Fibroblast of lung (primary cell): ENCODE data around the gene TGFB2. TPM values are rescaled to one million over a fixed set of nuclear protein-coding genes. Genes with fewer than 3 reads are reported as not detected.

Experiments used
- DNase-seq, 2 donors: peaks; one replicate each; pipeline versions ENCODE4 v3.0.0 to v3.0.0-alpha.2; 2010; ENCODE audit warnings: low read depth in 2 of 2
- H2AFZ ChIP-seq: 2 replicates; pipeline ENCODE4 v1.5.1; 2012; ENCODE audit warnings: low read length, control low read depth, inconsistent platforms
- H3K27ac ChIP-seq: 2 replicates; pipeline ENCODE4 v1.5.1; 2011; ENCODE audit warnings: low read length, control low read depth; ENCODE audit not compliant: insufficient read depth
- H3K27me3 ChIP-seq: 2 replicates; pipeline ENCODE4 v1.5.1; 2011; ENCODE audit warnings: mild to moderate bottlenecking, low read length; ENCODE audit not compliant: control insufficient read depth, insufficient read depth
- H3K36me3 ChIP-seq: 2 replicates; pipeline ENCODE4 v1.5.1; 2011; ENCODE audit warnings: low read length; ENCODE audit not compliant: control insufficient read depth, insufficient read depth
- H3K4me1 ChIP-seq: 2 replicates; pipeline ENCODE4 v1.5.1; 2011; ENCODE audit warnings: low read length; ENCODE audit not compliant: control insufficient read depth, insufficient read depth; ENCODE audit errors: extremely low read depth
- H3K4me2 ChIP-seq: 2 replicates; pipeline ENCODE4 v1.5.1; 2011; ENCODE audit warnings: low read length, control low read depth; ENCODE audit not compliant: insufficient read depth; ENCODE audit errors: extremely low read depth
- H3K4me3 ChIP-seq, 4 experiments: fragments of 200-600 bp in 1 of 4; sonication (generic) in 1 of 4; replicated peaks in 1 of 4; 2 replicates each; pipeline ENCODE4 v1.5.1; 2011 to 2016; ENCODE audit warnings: low read length in 4 of 4, low read depth in 3 of 4, mild to moderate bottlenecking in 3 of 4, control low read depth in 2 of 4, inconsistent platforms in 1 of 4, mixed read lengths in 1 of 4; ENCODE audit not compliant: insufficient read depth in 1 of 4; ENCODE audit errors: control extremely low read depth in 1 of 4
- H3K79me2 ChIP-seq: 2 replicates; pipeline ENCODE4 v1.5.1; 2012; ENCODE audit warnings: mild to moderate bottlenecking, low read length, inconsistent platforms; ENCODE audit not compliant: control insufficient read depth, insufficient read depth
- H3K9ac ChIP-seq: 2 replicates; pipeline ENCODE4 v1.5.1; 2011; ENCODE audit warnings: mild to moderate bottlenecking, low read length, control low read depth; ENCODE audit not compliant: insufficient read depth
- H3K9me3 ChIP-seq: 2 replicates; pipeline ENCODE4 v1.5.1; 2012; ENCODE audit warnings: low read depth, low read length; ENCODE audit not compliant: control insufficient read depth, insufficient read depth
- H4K20me1 ChIP-seq: 2 replicates; pipeline ENCODE4 v1.5.1; 2011; ENCODE audit warnings: low read length; ENCODE audit not compliant: control insufficient read depth, insufficient read depth; ENCODE audit errors: extremely low read depth
- CTCF ChIP-seq, 2 donors: IDR thresholded peaks in 1 of 2; conservative IDR thresholded peaks in 1 of 2; 1 replicate in 1 of 2; 2 replicates in 1 of 2; pipeline ENCODE4 v1.5.1; 2011 to 2012; ENCODE audit warnings: low read length in 2 of 2, control low read depth in 1 of 2, inconsistent platforms in 1 of 2, low read depth in 1 of 2, mild to moderate bottlenecking in 1 of 2
- EZH2 ChIP-seq: IDR thresholded peaks from 2 replicates; pipeline ENCODE4 v1.5.1; 2012; ENCODE audit warnings: low read length, control low read depth, mild to moderate bottlenecking; ENCODE audit errors: missing control alignments
- polyA plus RNA-seq, 2 donors: library from polyadenylated mRNA; depleted of rRNA in 1 of 2; stranded (reverse) in 1 of 2; unstranded in 1 of 2; fragments of >200 nt; gene quantifications; 2 replicates each; pipeline ENCODE4 v1.2.1, GENCODE V29; 2011 to 2012; ENCODE audit warnings: missing spikeins in 1 of 2
- total RNA-seq: library from RNA; depleted of rRNA; stranded (reverse); fragments of >200 nt; gene quantifications from 2 replicates; pipeline ENCODE4 v1.2.1, GENCODE V29; 2014

Gene TGFB2
- total and polyA plus RNA-seq, 2 donors (not counting 1 experiment from before 2014, with no cell fraction given), result 13.9 to 29.1 TPM

DNA sequence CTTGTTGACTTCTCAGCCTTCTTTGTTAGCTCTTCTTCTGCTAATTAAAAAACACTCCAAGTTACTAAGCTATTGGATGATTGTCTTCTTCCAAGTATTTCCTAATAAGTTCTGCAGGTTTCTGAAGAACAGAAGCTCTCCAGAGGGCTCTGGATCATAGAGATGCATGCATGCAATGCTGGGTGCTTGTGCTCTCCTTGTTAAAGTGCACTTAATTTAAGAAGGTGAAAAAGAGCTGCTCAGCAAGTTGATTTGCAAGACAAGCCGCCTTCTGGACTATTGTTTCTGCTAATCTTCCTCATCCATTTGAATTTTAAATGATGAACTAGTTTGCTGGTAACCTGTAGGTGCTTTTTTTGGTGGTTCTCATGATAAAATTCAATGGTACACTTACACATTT is 43.9 kb upstream of the TGFB2 start:
- H3K79me2 ChIP-seq, result peaks cover 2% of the 10 kb centered on the region
- no peak overlapping the region for H3K9ac ChIP-seq
- no peaks in the 10 kb centered on the region for H3K4me1 ChIP-seq
- no peak overlapping the region for H3K4me2 ChIP-seq
- H3K9me3 ChIP-seq, result no peaks in the 10 kb centered on the region
- H4K20me1 ChIP-seq, result no peaks in the 10 kb centered on the region
- no peaks in the 10 kb centered on the region for H3K27me3 ChIP-seq
- no peak overlapping the region for H3K27ac ChIP-seq
- no peak for DNase-seq
- no peak overlapping the region for H3K4me3 ChIP-seq
- H3K36me3 ChIP-seq, result no peaks in the 10 kb centered on the region
- no peak overlapping the region for H2AFZ ChIP-seq
- TF ChIP-seq EZH2, result no peak
- TF ChIP-seq CTCF (conservative IDR thresholded peaks at IDR 0.05 in 1 of 2, IDR thresholded peaks at IDR 0.05 in 1 of 2; ENCODE audit: low read depth in 1 of 2, low read length in 2 of 2), result no peak

DNA sequence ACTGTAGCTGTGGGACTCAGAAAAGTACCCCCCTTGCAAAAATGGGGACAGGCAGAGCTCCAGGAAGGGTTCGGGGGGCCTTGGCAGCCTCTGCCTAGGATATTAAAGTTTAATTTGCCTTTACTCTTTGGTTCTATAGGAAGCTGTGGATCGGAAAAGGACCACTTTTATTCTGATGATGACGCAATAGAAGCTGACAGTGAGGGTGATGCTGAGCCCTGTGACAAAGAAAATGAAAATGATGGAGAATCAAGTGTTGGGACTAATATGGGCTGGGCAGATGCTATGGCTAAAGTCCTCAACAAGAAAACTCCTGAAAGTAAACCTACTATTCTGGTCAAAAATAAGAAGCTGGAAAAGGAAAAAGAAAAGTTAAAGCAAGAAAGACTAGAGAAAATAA is 43.0 kb upstream of the TGFB2 start:
- Histone ChIP-seq H3K79me2 (peaks cover 2% of the 10 kb centered on the region), H3K27ac (no peak overlapping the region), H2AFZ (no peak overlapping the region), H3K4me2 (no peak overlapping the region), H3K9me3 (no peaks in the 10 kb centered on the region), H3K4me3 (no peak overlapping the region), H3K36me3 (no peaks in the 10 kb centered on the region), H3K4me1 (no peaks in the 10 kb centered on the region), H3K9ac (no peak overlapping the region), H4K20me1 (no peaks in the 10 kb centered on the region), H3K27me3 (no peaks in the 10 kb centered on the region)
- DNase-seq, result no peak
- TF ChIP-seq CTCF (conservative IDR thresholded peaks at IDR 0.05 in 1 of 2, IDR thresholded peaks at IDR 0.05 in 1 of 2; ENCODE audit: low read depth in 1 of 2, low read length in 2 of 2) (no peak), EZH2 (no peak)

DNA sequence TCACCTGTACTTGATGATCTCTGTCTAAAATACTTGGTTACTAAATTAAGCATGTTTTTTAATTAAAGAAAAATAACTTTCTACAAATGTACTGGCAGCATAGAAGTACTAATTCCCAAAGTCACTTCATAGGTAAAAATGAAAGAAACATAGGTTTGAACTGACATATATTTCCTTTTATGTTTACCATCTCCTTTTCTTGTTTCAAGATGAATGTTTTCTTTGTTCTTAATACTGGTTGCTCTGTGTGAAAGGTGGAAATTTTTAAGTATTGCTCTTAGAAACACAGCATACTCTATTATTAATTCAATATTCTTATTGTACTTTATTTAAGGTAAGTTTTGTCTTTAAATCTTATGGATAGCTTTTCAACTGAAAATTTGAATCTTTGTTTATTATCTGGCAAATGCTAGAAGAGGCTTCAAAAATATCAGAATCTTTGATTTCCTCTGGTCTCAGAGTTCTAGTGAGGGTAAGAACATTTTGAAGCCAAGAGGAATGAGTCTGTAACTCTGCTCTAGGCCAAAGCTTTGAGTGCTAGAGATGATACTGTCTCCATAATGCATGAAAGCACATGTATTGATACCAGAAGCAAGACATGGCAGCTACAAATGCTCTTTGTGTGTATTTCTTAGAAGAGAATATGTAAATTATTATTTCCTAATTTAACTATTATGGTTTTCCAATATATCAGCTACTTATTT is 41.8 kb upstream of the TGFB2 start:
- Histone ChIP-seq H3K9me3 (no peaks in the 10 kb centered on the region), H3K27me3 (no peaks in the 10 kb centered on the region), H3K79me2 (peaks cover 2% of the 10 kb centered on the region), H3K36me3 (no peaks in the 10 kb centered on the region), H3K4me1 (no peaks in the 10 kb centered on the region), H3K27ac (no peak overlapping the region), H3K4me3 (no peak overlapping the region), H4K20me1 (no peaks in the 10 kb centered on the region), H3K4me2 (no peak overlapping the region), H2AFZ (no peak overlapping the region), H3K9ac (no peak overlapping the region)
- TF ChIP-seq EZH2 (no peak), CTCF (conservative IDR thresholded peaks at IDR 0.05 in 1 of 2, IDR thresholded peaks at IDR 0.05 in 1 of 2; ENCODE audit: low read depth in 1 of 2, low read length in 2 of 2) (no peak)
- DNase-seq, result no peak
